GM19025 (cell line): ENCODE measurements around the gene ZNF227.
"Not testable (repeated sequence)": the region's sequence is repeated elsewhere in the genome, so short reads cannot be mapped to it uniquely, and the experiment has no call there.

Experiments used
- ATAC-seq: cut with Tn5 transposase; IDR thresholded peaks from one replicate; pipeline ENCODE4 v1.9.1; 2021; ENCODE audit warnings: mild to moderate bottlenecking, low read depth, moderate library complexity; ENCODE audit not compliant: unreplicated experiment

The ZNF227 gene

DNA sequence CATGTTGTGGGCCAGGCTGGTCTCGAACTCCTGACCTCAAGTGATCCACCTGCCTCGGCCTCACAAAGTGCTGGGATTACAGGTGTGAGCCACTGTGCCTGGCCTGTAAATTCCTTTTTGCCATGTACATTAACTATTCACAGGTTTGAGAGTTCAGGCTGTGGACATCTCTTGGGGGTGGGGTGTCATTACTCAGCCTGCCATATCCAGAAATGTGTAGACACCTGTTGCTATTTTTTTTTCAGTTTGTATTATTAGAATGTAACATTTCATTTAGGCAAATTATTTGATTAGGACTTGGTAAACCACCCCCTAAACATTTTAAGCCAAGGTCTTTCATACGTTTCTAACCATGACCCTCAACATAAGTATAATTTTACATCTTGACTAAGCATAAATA, 20.5 kb downstream of the ZNF227 start:
- no peak for ATAC-seq

DNA sequence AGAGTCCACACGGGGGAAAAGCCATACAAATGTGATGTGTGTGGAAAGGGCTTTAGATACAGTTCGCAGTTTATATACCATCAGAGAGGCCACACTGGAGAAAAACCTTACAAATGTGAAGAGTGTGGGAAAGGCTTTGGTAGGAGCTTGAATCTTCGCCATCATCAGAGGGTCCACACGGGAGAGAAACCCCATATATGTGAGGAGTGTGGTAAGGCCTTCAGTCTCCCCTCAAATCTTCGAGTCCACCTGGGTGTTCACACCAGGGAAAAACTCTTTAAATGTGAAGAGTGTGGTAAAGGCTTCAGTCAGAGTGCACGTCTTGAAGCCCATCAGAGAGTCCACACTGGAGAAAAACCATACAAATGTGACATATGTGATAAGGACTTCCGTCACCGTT, 24.1 kb downstream of the ZNF227 start:
- ATAC-seq = no peak

DNA sequence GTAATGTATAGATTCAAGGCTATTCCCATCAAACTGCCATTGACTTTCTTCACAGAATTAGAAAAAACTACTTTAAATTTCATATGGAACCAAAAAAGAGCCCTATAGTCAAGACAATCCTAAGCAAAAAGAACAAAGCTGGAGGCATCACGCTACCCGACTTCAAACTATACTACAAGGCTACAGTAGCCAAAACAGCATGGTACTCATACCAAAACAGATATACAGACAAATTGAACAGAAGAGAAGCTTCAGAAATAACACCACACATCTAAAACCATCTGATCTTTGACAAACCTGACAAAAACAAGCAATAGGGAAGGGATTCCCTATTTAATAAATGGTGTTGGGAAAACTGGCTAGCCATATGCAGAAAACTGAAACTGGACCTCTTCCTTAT, 40.0 kb downstream of the ZNF227 start:
- not testable (repeated sequence) for ATAC-seq

DNA sequence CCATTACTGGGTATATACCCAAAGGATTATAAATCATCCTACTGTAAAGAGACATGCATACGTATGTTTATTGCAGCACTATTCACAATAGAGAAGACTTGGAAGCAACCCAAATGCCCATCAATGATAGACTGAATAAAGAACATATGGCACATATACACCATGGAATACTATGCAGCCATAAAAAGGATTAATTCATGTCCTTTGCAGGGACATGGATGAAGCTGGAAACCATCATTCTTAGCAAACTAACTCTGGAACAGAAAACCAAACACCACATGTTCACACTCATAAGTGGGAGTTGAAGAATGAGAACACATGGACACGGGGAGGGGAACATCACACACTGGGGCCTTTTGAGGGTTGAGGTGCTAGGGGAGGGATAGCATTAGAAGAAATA, 41.1 kb downstream of the ZNF227 start:
- ATAC-seq = not testable (repeated sequence)

DNA sequence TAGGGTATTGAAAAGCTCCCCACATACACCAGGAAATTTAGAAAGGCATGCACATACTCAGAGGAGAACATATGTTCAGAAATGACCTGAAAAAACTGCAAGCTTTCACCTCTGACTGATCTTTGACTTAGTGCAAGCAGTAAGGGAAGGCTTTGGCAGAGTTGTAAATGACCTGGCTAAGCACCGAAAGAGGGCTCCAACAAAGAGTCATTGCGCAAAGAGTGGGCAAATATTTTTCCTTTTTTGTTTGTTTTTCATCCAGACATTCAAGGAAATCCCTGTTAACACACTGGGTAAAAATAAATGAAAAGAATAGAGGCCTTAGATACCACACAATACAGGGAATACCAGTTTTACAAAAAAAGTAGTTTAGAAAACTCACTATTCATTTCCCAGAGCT, 42.2 kb downstream of the ZNF227 start:
- ATAC-seq = no peak

DNA sequence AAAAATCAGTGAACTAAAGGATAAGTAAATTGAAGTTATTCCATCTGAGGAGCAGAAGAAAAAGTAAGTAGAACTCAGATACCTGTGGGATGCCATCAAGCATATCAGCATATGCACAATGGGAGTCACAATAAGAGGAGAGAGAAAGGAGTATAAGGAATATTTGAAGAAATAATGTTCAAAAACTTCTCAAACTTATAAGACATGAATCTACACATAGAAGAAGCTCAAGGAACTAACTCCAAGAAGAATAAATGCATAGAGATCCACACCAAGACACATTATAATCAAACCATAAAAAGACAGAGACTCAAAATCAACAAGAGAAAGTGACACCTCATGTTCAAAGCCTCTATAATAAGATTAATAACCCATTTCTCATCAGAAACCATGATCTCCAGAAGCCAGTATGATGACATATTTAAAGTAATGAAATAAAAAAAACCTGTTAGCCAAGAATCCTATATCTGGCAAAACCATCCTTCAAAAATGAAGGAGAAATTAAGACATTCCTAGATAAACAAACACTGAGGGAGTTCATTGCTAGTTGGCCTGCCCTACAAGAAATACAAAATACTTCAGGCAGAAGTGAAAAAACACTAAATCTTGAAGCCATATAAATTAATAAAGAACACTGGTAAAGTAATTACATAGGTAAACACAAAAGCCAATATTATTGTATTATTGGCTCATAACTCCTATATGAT, 43.5 kb downstream of the ZNF227 start:
- ATAC-seq = no peak

DNA sequence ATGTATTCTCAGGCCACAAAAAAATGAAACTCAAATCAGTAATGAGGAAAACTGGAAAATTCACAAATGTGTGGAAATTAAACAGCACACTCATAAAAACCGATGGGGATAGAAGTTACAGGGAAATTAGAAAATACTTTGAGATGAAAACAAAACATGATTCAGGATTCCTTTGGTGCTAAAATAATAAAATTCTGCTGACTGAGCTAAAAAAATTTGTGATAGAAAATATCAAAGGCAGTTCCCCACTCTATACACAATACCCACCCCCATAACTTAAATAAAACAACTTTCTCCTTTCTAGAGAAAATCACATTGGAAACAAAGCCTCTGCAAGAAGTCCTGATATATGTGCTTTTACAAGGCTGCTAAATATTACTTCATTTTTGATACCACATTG, 45.8 kb downstream of the ZNF227 start:
- no peak for ATAC-seq

DNA sequence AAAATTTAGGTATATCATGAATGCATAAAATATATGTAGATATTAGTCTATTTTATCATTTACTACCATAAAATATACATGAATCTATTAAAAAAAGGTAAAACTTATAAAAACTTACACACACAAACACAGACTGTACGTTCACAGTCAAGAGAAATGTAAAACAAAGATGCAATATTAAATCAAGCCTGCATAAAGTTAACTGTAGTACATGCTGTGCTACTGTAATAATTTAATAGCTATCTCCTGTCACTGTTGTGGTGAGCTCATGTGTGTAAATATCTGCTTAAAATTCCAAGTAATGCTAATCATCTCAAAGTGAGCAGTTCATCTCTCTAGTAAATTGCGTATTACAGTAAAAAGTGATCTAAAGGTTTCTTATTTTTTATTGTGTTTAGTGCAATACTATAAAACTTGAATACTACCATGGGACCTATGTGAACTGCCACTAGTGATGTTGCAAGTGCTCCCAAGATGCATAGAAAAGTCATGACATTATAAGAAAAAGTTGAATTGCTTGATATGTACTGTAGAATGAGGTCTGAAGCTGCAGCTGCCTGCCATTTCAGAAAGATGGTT, 46.6 kb downstream of the ZNF227 start:
- ATAC-seq = no peak

DNA sequence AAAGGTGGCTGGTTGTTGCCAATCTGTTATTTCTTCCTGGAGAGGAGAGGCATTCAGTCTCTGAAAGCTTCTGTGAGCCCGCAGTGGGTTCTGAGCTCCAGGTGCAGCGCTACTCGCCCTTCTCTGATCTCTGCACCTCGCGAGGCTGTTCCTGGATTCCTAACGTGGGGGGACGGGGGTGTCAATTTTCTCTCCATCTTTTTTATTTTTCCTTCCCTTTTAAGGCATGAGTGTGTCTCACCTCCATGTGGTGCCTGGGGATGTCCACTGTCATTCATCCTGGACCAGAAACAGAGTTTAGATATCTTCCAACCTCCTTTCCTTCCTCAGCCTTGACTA, 48.0 kb downstream of the ZNF227 start:
- no peak for ATAC-seq

DNA sequence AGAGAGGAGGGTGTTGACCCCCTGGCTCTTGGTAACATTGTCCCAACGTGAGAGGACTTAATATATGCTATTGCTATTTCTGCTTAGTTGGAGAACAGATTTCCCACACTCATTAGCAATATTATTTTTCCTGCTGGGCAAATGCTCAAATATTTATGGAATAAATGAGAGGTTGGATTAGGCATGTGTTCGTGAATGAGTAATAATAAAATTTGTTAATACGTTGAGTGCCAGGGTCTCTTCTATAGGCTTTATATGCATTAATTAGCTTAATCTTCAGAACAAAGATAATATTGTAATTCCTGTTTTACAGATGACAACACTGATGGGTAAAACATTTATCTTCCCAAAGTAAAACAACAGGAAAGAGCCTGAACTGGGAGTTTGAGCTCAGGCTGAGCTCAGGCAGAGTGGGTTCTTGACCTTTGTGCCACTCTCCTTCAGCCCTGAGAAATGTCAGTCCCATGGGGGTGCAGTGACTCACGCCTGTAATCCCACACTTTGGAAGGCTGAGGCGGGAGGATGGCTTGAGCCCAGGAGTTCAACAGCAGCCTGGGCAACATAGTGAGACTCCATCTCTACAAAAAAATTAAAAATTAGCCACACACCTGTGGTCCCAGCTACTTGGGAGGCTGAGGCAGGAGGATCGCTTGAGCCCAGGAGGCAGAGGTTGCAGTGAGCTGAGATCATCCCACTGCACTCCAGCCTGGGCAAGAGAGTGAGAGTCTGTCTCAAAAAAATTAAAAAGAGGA, 48.5 kb downstream of the ZNF227 start:
- ATAC-seq = no peak

DNA sequence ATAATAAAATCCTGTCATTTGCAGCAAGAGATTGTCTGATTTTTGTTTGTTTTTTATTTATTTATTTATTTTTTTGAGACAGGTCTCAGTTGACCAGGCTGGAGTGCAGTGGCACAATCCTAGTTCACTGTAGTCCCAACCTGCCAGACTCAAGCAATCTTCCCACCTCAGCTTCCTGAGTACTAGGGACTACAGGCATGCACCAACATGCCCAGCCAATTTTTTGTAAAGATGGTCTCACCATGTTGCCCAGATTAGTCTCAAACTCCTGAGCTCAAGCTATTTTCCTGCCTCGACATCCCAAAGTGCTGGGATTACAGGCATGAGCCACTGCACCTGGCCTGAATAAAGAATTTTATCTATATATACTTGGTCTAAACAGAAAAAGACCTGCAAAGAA, 65.0 kb downstream of the ZNF227 start:
- ATAC-seq = no peak

DNA sequence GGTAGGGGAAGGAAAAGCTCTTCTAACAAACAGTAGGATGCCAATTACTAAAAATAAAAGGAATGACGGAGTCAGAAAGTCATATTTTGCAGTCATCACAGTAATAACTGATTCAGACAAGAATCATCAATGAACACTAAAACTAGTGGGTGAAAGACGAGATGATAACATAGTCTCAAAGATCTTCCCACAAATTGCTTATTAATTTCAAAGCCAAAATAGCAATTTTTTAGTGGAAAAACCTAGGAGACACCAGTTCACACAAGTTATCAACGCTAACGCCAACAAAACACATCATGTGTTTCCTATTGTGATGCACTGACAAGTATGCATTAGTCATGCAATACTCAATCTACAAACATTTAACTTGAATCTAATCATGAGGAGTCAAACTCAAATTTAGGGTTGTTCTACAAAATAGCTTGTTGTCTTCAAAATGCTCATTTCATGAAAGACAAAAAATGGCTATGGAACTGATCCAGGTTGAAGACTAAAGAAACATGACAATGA, 65.9 kb downstream of the ZNF227 start:
- no peak for ATAC-seq

DNA sequence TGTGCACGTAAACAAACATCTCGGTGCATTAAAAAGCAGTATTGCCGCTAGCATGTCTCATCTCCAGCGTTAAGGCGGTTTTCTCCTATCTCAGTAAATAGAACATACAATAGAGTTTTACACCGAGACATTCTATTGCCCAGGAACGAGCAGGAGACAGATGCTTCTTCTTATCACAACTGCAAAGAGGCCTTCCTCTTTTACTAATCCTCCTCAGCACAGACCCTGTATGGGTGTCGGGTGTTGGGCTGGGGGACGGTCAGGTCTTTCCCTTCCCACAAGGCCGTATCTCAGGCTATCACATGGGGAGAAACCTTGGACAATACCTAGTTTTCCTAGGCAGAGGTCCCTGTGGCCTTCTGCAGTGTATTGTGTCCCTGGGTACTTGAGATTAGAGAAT, 68.6 kb downstream of the ZNF227 start:
- ATAC-seq = no peak

DNA sequence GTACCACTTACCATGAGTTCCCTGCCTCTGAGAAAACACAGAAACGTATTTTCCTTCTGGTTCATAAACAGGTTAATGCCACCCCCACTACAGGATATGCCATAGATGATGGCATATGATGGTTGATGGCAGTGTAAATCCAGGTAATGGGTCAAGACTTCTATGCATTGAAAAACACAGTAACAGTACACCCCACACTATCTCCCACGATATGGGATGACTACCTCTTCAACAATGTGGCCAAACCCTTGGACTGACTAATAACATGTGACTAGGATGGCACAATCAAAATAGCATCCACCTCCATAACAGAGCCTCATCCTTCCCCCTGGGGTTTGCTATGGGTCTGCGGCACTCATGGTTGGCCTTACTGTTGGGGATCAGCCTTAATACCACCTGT, 70.5 kb downstream of the ZNF227 start:
- no peak for ATAC-seq

DNA sequence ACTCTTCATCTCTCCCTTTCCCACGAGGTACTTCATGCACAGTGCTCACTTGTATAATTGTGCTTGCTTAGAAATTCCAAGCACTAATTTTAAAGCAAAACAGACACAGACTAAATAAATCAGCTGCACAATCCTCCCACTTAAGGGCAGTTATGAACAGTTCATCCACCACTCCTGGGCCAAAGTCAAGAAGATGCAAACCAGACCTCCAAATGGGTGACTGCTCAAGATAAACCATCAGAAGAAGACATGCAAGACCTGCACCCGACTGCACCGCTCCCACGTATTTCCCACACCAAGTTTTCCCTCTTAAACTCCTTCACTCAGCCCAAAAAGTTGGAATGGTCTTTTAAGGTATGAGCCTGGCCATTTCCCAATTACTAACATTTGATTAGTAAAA, 72.6 kb downstream of the ZNF227 start:
- no peak for ATAC-seq
